ENCODE measurements around the gene DDAH2. TPM values are rescaled to one million over a fixed set of nuclear protein-coding genes. Genes with fewer than 3 reads are reported as not detected.
A peak's percentile ranks its signal among the peaks of the same experiment; 100 is the strongest.

DDAH2 gene
- 30.7 and 32.5 TPM in 2 replicates for total RNA-seq

GRCh38 chr6:31728767-31729514 is at the start of gene DDAH2:
Gene DDAH2, minus strand, starts transcription at chr6:31729299. Its CDS starts 138 bp downstream, at chr6:31729161.
- no peak for DNase-seq
- ChIA-PET CTCF (interaction anchor here (0.6 to 5.9 kb wide), 19 partner anchors 9 to 533 kb away, joined by 3 to 49 read pairs (median 4); partner anchors contain the start of genes ABHD16A, HSPA1A, HSPA1B and HSPA1L), POLR2A (interaction anchor here (0.8 to 7.7 kb wide), 19 partner anchors 9 to 134 kb away, joined by 3 to 131 read pairs (median 11); partner anchors contain the start of genes ABHD16A, BAG6, CLIC1 and GPANK1)
- H3K27ac Mint-ChIP-seq, result peak within 1 kb of the TSS; percentile 95
- no peaks in the 10 kb centered on the region for H3K27me3 Mint-ChIP-seq
- peak; percentile 13 for ATAC-seq (ENCODE audit: low read depth)
- H3K36me3 Mint-ChIP-seq (ENCODE audit: low read depth), result peaks cover 63% of the 10 kb centered on the region
- TF ChIP-seq CTCF (IDR thresholded peaks at IDR 0.05), result no peak
- intact Hi-C loops (cut with micrococcal nuclease), result loop anchor here (1.0 to 2.0 kb wide), 7 partner anchors 40 to 194 kb away; partner anchors contain the start of genes BAG6, HSPA1A, HSPA1L and NEU1
- peak within 1 kb of the TSS; percentile 97 for H3K4me3 Mint-ChIP-seq
- peaks cover 69% of the 10 kb centered on the region for H3K4me1 Mint-ChIP-seq
- no peaks in the 10 kb centered on the region for H3K9me3 Mint-ChIP-seq

GRCh38 chr6:31778193-31778592 is 49.1 kb upstream of the DDAH2 start:
- intact Hi-C loops (cut with micrococcal nuclease), result no loop called here
- no peak for DNase-seq
- TF ChIP-seq CTCF (IDR thresholded peaks at IDR 0.05), result no peak
- no peak for ATAC-seq (ENCODE audit: low read depth)
- ChIA-PET POLR2A (interaction anchor here (0.7 to 1.9 kb wide), 6 partner anchors 12 to 55 kb away, joined by 3 to 12 read pairs (median 6); partner anchors contain the start of genes LSM2, MSH5 and VARS1), CTCF (interaction anchor here (1.8 kb wide), 1 partner anchor 13 kb away, joined by 5 read pairs; no protein-coding TSS in a partner anchor)
- Mint-ChIP-seq H3K9me3 (no peaks in the 10 kb centered on the region), H3K27me3 (no peaks in the 10 kb centered on the region), H3K27ac (no peak overlapping the region), H3K4me3 (no peak overlapping the region), H3K4me1 (peaks cover 24% of the 10 kb centered on the region), H3K36me3 (ENCODE audit: low read depth) (peaks cover 48% of the 10 kb centered on the region)

- ChIA-PET CTCF (interaction anchor here (1.8 kb wide), 1 partner anchor 14 kb away, joined by 5 read pairs; no protein-coding TSS in a partner anchor), POLR2A (interaction anchor here (0.6 to 1.9 kb wide), 12 partner anchors 13 to 126 kb away, joined by 3 to 12 read pairs (median 6); partner anchors contain the start of genes HSPA1A, HSPA1L, LSM2 and MSH5)
- peaks cover 27% of the 10 kb centered on the region for H3K4me1 Mint-ChIP-seq
- H3K27me3 Mint-ChIP-seq, result no peaks in the 10 kb centered on the region
- no peaks in the 10 kb centered on the region for H3K9me3 Mint-ChIP-seq
- no peak for TF ChIP-seq CTCF (IDR thresholded peaks at IDR 0.05)
- no peak for ATAC-seq (ENCODE audit: low read depth)
- intact Hi-C loops (cut with micrococcal nuclease), result loop anchor here (1.0 kb wide), 2 partner anchors 12 to 17 kb away; no protein-coding TSS in a partner anchor
- H3K36me3 Mint-ChIP-seq (ENCODE audit: low read depth), result peaks cover 44% of the 10 kb centered on the region
- no peak for DNase-seq
- no peak overlapping the region for H3K4me3 Mint-ChIP-seq
- peak overlapping the region; percentile 72 for H3K27ac Mint-ChIP-seq
Observed at GRCh38 chr6:31777667-31778050, 48.6 kb upstream of the DDAH2 start.

GRCh38 chr6:31776989-31777666 is 48.0 kb upstream of the DDAH2 start, which contains the start of gene VWA7:
Gene VWA7, minus strand, starts transcription at chr6:31777328. Its CDS starts 549 bp downstream, at chr6:31776779.
- Mint-ChIP-seq H3K4me3 (peak within 1 kb of the TSS; percentile 50), H3K36me3 (ENCODE audit: low read depth) (peaks cover 38% of the 10 kb centered on the region), H3K27me3 (no peaks in the 10 kb centered on the region), H3K27ac (peak within 1 kb of the TSS; percentile 72), H3K9me3 (no peaks in the 10 kb centered on the region), H3K4me1 (peaks cover 30% of the 10 kb centered on the region)
- DNase-seq, result peak; percentile 64
- CTCF ChIA-PET, result no interaction called here
- intact Hi-C loops (cut with micrococcal nuclease), result loop anchor here (1.0 kb wide), 2 partner anchors 12 to 17 kb away; no protein-coding TSS in a partner anchor
- ATAC-seq (ENCODE audit: low read depth), result peak; percentile 90
- POLR2A ChIA-PET, result interaction anchor here (0.6 to 1.9 kb wide), 12 partner anchors 13 to 125 kb away, joined by 3 to 12 read pairs (median 6); partner anchors contain the start of genes HSPA1A, HSPA1L, LSM2 and MSH5
- TF ChIP-seq CTCF (IDR thresholded peaks at IDR 0.05), result no peak

Measured in activated B cell treated with CpG ODN at 0.5 μM for 24 hours (primary cell).